Ishikawa (cell line): ENCODE measurements around the gene MAGI1.

Experiments used
- CEBPB ChIP-seq: IDR thresholded peaks from 2 replicates; pipeline ENCODE4 v1.6.1; 2012
- CREB1 ChIP-seq: IDR thresholded peaks from 2 replicates; pipeline ENCODE4 v1.6.1; 2012; ENCODE audit warnings: low read depth
- EGR1 ChIP-seq: IDR thresholded peaks from 2 replicates; pipeline ENCODE4 v1.6.1; 2012
- EP300 ChIP-seq: IDR thresholded peaks from 2 replicates; pipeline ENCODE4 v1.6.1; 2012; ENCODE audit warnings: borderline replicate concordance
- FOXM1 ChIP-seq: IDR thresholded peaks from 2 replicates; pipeline ENCODE4 v1.6.1; 2012; ENCODE audit warnings: low read depth, borderline replicate concordance
- NFIC ChIP-seq: IDR thresholded peaks from 2 replicates; pipeline ENCODE4 v1.6.1; 2012
- RAD21 ChIP-seq: IDR thresholded peaks from 2 replicates; pipeline ENCODE4 v1.6.1; 2012; ENCODE audit warnings: low read depth
- TAF1 ChIP-seq: IDR thresholded peaks from 2 replicates; pipeline ENCODE4 v1.6.1; 2012; ENCODE audit warnings: low read depth, mild to moderate bottlenecking
- TCF12 ChIP-seq: IDR thresholded peaks from 2 replicates; pipeline ENCODE4 v1.6.1; 2012; ENCODE audit warnings: low read depth
- TEAD4 ChIP-seq: IDR thresholded peaks from 2 replicates; pipeline ENCODE4 v1.6.1; 2012
- YY1 ChIP-seq: IDR thresholded peaks from 2 replicates; pipeline ENCODE4 v1.6.1; 2012; ENCODE audit warnings: low read depth
- ZBTB7A ChIP-seq: IDR thresholded peaks from 2 replicates; pipeline ENCODE4 v1.6.1; 2012; ENCODE audit warnings: low read depth
- TF ChIP-seq, protein P1 (sequence below): IDR thresholded peaks from 2 replicates; pipeline ENCODE4 v1.6.1; 2012
- TF ChIP-seq, protein P2 (sequence below): IDR thresholded peaks from 2 replicates; pipeline ENCODE4 v1.6.1; 2012; ENCODE audit warnings: low read depth, mild to moderate bottlenecking
- TF ChIP-seq, protein P3 (sequence below): IDR thresholded peaks from 2 replicates; pipeline ENCODE4 v1.6.1; 2012

The MAGI1 gene

DNA sequence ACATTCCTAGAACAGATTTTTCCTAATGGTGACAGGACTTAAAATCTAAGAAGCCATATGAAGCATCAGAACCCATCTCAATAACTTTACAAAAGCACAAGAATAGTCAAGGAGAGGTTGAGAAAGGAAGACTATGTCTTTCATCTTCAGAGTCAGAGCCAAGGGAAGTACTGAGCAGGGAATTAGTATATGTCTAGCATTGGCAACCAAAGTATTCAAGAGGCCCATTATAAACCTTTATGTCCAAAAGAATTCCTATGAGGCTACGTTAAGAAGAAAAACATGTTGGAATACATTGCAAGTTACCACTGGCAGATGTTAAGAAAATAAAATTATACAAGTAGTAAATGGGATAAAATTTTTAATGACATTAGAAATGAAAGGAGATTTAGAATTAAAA is 150.5 kb downstream of the MAGI1 start:
- no peak for TF ChIP-seq TEAD4
- no peak for TF ChIP-seq ZBTB7A
- TF ChIP-seq, protein P1, sequence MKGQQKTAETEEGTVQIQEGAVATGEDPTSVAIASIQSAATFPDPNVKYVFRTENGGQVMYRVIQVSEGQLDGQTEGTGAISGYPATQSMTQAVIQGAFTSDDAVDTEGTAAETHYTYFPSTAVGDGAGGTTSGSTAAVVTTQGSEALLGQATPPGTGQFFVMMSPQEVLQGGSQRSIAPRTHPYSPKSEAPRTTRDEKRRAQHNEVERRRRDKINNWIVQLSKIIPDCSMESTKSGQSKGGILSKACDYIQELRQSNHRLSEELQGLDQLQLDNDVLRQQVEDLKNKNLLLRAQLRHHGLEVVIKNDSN: no peak
- TF ChIP-seq YY1: no peak
- no peak for TF ChIP-seq FOXM1
- TF ChIP-seq EP300: no peak
- TF ChIP-seq CEBPB: no peak
- TF ChIP-seq, protein P2, sequence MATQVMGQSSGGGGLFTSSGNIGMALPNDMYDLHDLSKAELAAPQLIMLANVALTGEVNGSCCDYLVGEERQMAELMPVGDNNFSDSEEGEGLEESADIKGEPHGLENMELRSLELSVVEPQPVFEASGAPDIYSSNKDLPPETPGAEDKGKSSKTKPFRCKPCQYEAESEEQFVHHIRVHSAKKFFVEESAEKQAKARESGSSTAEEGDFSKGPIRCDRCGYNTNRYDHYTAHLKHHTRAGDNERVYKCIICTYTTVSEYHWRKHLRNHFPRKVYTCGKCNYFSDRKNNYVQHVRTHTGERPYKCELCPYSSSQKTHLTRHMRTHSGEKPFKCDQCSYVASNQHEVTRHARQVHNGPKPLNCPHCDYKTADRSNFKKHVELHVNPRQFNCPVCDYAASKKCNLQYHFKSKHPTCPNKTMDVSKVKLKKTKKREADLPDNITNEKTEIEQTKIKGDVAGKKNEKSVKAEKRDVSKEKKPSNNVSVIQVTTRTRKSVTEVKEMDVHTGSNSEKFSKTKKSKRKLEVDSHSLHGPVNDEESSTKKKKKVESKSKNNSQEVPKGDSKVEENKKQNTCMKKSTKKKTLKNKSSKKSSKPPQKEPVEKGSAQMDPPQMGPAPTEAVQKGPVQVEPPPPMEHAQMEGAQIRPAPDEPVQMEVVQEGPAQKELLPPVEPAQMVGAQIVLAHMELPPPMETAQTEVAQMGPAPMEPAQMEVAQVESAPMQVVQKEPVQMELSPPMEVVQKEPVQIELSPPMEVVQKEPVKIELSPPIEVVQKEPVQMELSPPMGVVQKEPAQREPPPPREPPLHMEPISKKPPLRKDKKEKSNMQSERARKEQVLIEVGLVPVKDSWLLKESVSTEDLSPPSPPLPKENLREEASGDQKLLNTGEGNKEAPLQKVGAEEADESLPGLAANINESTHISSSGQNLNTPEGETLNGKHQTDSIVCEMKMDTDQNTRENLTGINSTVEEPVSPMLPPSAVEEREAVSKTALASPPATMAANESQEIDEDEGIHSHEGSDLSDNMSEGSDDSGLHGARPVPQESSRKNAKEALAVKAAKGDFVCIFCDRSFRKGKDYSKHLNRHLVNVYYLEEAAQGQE: no peak
- TF ChIP-seq RAD21: no peak

DNA sequence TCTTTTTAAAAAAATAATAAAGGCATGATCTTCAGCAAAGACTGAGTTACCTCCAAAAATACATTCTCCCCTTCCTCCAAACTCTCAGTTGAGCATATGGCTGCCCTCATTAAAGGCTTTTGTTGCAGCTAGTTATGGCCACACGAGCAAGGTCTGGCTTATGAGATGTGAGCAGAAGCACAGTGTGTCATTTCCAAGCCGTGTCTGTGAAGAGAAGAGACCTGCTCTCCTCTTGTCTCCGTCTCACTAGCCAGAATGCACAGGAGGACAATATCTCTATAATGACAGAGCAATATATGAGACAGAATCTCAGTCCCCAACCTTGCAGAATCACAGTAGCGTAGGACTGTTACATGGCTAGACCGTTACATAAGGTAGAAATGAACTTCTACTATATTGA is 152.3 kb downstream of the MAGI1 start:
- TF ChIP-seq ZBTB7A: no peak
- TF ChIP-seq, protein P1: no peak
- TF ChIP-seq TAF1: no peak
- TF ChIP-seq TCF12: no peak
- TF ChIP-seq YY1: no peak
- TF ChIP-seq CREB1: no peak
- no peak for TF ChIP-seq EP300

DNA sequence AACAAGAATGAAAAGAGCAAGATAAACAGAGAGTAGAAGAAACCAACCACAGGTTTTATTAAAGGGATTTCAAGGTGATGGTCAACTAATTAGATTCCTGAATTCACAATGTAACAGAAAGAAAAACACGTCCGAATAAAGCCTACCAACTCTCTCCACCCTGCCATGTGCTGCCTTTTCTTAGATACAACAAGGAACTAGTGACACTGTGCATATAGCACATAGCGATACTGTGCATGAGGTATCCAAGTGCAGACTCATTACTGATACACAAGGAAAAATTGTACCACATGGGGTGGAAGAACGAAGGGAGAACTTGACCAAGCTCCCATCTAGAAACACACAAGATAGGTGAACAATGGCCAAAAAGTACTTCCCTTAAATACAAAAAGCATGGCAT is 154.6 kb downstream of the MAGI1 start:
- TF ChIP-seq TEAD4: no peak
- no peak for TF ChIP-seq FOXM1
- no peak for TF ChIP-seq TAF1
- no peak for TF ChIP-seq TCF12
- TF ChIP-seq CEBPB: no peak
- no peak for TF ChIP-seq NFIC
- no peak for TF ChIP-seq CREB1
- no peak for TF ChIP-seq EGR1
- TF ChIP-seq, protein P3, sequence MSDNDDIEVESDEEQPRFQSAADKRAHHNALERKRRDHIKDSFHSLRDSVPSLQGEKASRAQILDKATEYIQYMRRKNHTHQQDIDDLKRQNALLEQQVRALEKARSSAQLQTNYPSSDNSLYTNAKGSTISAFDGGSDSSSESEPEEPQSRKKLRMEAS: no peak
- no peak for TF ChIP-seq RAD21
- no peak for TF ChIP-seq YY1
- no peak for TF ChIP-seq EP300
- no peak for TF ChIP-seq ZBTB7A

DNA sequence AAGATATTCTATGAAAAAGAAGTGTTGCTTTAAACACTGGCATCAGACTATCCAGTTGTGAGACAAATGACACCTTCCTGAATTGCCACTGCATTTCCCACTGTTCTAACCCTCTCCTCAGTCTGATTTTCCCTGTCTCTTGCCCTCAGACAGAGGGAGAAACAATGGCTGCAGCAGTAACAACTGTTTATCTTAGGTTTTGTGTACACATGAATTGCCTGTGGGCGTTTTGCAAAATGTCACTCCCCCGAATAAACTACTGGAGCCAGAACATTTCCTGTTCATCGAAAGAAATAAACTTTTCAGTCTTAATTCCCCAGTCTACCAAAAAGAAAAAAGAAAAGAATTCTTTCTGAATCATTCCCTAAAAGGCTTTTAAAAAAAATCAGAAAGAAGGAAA is 155.1 kb downstream of the MAGI1 start:
- TF ChIP-seq CREB1: no peak

DNA sequence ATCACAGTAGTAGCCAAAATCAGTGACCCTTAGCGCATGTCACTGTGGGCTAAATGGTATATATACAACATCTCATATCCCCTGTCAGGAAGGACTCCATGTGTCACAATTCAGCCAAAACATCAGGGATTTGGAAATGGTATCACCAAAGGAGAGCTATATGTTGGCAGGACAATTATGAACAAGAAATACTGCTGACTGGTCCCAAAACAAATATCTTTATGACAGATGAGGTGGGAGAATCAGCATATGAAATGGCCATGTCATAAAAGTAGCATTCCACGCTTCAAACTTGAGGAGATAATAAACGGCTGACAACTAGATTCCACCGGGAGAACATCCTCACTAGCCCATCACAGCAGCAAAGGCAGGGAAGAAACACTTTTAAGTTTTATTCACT is 158.4 kb downstream of the MAGI1 start:
- no peak for TF ChIP-seq RAD21
- no peak for TF ChIP-seq NFIC
- TF ChIP-seq CREB1: no peak
- TF ChIP-seq ZBTB7A: no peak
- no peak for TF ChIP-seq FOXM1

DNA sequence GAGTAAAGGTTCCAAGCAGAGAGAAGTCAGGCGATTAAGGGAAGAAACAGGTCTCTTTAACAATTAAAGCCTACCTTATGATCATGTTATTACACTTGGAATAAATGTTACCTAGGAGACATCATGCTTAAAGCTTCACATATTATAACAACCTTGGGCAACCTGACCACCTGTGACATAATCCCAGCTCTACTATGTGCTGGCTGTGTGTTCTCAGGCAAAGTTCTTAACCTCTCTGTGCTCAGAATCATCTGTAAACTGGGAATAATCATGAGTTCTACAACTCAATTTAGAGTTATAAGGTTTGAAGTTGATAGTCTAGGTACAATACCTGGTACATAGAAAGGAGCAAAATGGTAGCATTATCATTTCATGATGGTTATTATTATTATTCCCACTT is 159.3 kb downstream of the MAGI1 start:
- no peak for TF ChIP-seq RAD21
- TF ChIP-seq TCF12: no peak

DNA sequence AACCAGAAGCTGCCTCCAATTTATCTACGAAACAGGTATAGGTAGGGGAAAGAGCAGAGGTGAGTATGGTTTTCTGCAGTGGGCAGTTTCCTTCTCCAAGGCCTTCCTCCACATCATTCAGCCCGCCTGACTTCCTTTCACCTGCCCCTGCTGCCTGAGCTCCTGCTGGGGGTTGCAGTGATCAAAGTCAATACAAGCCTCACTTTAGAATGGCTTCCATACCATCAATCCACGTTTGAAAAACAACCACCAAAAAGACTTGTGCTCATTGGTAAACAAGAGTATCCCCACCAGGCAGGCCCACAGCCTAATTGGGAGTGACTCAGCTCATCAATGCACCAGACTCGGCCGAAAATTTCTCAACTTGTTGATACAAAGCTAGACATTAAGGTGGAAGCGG is 159.9 kb downstream of the MAGI1 start:
- TF ChIP-seq, protein P1: no peak
- TF ChIP-seq TAF1 (no peak), RAD21 (no peak), CEBPB (no peak), TEAD4 (no peak), NFIC (no peak), FOXM1 (no peak), ZBTB7A (no peak), YY1 (no peak), TCF12 (no peak), EP300 (no peak), CREB1 (no peak)
- TF ChIP-seq, protein P2: no peak
